Measurements from ENCODE around the gene SCTR.

SCTR gene

DNA sequence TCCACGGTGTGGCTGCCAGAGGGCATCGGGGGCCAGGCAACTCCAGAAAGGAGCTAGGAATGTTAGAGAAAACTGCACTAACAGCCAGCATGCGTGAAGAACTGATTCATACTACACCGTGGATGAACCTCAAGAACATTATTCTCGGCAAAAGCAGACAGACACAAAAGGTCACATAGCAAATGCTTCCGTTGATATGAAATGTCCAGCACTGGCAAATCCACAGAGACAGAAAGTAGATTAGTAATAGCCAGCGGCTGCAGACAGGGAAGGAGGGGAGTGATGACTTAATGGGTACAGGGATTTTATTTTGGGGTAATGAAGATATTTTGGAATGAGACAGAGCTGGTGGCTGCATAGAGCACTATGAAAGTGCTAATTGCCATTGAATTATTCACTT lies 37.4 kb downstream of the SCTR start:
- DNase-seq = no peak

DNA sequence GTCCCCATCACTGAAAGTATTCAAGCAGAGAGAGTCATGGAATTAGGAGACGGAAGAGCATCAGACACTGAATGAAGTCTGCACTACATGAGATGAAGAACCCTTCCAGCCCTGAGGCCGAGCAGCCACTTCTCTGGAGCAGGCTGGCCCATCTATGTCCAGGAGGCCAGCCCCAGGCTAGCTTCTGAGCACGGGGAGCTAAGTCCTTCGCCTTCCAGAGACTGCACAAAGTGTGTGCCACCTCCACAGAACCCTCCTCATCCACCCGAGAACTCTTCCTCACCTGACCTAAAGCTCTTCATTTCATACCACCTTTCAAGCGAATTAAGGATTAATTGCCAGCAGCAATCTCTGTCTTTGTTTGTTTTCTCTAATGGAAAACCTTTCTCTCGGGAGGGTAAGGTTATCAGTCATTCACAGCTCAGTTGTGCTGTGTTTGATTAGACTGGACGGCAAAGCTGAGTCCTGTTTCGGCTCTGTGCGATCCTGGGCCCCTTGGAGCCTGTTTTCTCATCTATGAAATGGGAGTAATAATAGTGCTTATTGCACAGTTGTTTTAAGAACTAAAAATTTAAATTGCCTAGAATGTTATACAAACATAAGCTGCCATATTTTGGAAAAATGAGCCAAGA lies 38.0 kb downstream of the SCTR start:
- no peak for DNase-seq

DNA sequence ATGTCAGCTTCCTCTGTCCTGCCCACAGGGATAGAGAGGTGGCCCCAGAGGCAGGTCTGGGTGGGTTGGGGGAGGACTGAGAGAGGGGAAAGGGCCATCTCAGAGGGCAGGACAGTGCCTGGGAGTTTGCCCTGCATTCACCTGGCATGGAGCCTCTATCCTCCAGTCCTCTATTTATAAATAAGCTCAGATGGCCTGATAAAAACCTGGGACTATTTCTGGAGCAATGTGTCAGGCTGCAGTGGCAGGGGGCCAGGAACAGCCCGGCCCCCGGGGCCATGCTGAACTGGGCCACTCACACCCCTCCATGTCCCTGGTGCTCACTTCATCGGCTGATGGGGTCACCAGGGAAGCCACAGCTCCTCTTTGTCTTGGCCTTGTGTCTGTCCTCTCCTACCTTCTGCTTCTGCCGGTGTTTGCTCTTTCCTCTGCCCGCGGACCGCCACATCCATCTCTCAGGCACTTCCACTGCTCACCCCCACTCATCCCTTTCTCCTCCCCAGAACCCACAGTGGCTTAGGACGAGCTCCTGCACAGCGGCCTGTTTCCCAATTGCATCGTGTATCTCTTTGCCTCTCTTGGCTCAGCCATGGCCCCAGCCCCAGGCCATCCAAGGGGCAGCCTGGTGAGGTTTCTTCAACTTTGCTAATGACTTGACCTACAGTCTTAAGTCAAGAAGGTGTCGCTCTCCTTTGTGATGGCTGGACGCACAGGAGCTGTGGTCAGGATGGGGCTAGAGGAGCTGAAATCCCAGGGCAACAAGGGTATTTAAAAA lies 38.8 kb downstream of the SCTR start:
- no peak for DNase-seq

DNA sequence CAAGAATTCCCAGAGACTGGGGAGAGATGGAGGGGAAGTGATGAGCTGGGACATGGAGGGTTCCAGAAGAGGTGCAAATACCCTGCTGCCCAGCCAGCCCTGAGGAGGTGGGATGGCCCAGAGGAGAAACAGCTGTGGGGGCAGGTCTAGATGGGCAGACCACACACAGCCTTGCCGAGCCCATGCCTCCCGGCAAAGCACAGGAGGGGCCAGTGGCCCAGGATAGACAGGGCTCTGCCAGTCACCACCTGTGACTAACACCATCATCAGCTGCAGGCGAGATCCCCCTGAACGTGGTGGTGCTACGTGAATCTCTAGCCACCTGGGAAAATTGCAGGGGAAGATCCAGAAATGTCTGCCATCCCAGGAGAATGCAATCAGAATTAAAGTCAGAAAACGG lies 39.4 kb downstream of the SCTR start:
- DNase-seq = no peak

DNA sequence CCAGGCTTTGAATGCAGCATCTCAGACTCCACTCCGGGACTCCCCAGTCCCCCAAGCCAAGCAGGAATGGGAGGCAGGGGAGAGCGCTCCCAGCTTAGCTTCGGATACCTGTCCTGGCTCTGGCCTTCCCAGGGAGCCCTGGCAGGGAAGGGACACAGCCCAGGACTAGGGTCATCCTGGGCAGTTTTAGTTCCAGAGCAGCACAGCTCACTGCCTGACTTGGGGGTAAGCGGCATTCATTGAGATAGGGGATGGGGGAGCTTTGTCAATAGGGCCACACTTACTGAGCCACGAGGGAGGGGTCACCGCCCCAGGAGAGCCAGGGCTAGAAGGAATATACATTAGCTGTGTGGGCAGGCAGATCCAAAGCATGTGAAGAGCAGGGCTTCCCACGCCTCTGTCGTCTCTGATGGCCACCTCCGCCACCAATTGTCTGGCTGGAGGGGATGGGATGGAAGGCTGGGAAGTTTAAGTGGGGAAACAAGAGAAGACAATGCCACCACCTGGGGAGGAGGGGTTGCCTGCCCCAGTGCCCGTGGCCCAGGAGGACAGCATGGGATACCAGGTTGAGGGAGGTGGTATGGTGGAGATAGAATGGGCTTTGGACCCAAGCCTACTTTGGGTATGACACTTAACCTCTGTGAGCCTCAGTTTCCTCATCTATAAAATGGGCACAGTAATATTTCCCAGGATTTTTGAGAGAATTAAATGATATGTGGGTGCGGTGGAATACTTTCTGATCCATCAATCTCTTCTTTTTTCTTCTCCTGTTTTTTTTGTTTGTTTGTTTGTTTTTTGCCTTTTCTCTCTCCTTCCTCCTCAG lies 40.2 kb downstream of the SCTR start:
- DNase-seq = no peak

DNA sequence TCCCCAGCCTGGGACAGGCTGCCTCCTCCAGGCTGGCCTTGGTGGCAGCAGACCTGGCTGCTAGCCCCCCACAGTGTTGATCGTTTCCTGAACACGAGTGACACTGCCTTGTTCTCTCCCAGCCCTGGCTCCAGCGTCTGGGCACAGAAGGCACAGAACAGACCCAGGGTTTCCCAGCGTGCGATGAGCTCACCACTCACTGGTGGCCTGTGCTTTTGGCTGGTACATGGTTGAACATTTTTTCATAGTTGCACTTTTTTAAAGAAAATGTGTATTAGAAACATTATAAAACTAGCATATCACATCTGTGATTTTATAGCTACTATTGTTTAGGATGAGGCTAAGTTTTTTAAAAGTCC lies 40.9 kb downstream of the SCTR start:
- DNase-seq = no peak

DNA sequence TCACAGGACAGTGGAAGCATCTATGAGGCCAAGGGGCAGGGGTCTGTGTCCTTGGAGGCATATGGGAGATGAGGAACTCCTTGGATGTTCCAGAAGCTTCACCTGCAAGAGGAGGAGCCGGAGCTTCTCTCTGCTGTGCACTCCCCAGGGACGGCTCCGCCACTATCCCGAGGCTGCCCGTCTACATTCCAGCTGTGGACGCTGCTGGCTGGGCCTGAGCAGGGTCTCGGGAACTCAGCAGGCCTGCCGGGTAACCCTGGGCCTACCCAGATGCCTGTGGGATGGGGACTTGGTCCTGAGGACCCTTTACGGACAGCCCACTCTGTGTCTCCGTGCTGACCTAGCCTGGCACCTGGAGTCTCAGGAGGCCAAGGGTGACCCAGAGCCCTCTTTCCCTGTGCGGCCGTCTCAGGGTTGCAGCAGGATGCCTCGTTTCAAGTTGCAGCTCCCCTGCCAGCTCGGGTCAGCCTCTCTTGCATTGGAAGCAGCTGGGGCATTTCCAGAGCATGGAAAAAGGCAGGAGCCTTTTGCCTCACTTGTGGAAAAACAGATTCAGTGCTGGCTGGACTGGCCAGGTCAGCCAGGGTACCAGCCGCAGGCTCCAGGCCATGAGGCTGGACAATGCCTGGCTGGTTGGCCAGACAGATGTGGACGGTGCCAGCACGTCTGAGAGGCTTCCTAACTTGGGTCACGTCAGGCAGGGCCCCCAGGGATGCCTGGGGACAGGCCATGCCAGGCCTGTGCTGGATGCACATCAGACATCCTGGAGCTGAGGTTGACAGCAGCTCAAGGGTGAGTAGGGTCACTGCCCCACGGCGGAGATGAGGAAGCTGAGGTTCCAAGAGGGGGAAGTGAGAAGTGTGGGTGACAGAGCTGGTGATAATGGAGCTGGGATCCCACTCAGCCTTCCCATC lies 41.5 kb downstream of the SCTR start:
- DNase-seq = no peak

DNA sequence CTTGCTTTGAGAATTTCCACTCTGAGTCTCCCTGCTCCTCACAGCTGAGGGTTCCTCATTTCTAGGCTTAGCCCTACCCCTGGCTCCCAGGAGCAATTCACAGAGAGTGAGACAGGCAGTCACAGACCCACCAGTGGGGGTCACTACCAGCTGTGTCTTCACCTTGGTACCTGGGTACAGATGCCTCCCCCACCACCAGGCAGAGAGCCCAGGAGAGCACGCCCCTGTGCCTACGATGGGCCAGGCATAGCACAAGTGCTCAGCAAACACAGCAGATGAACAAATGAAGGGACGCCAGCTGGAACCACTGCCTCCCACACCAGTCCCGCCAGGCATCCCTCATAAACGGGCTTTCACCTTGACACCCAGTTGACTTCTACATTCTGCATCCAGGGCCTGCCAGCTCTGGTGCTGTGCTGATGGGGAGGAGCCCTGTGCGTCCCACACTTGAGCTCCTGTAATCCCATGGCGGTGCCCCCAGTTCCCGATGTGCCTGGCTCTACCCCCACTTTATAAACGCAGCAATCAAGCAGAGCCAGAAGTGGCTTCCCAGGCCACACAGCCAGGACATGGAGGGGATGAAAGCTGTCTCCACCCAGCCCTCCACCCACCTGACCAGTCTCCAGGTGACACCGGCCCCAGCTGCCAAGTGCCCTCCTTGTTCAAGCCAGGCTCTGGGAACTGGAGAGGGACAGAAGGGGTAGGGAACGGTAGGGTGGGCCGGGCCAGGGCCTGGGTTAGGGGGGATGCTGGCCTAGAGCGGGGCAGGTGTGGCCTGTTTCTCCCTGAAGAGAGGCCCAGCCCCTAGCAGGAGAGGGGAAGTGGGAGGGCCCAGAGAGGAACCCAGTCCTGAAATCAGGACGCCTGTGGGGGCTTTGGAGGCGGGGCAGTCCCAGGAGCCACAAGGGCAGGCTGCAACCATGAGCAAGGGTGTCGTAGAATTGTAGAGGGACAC lies 42.5 kb downstream of the SCTR start:
- no peak for DNase-seq

DNA sequence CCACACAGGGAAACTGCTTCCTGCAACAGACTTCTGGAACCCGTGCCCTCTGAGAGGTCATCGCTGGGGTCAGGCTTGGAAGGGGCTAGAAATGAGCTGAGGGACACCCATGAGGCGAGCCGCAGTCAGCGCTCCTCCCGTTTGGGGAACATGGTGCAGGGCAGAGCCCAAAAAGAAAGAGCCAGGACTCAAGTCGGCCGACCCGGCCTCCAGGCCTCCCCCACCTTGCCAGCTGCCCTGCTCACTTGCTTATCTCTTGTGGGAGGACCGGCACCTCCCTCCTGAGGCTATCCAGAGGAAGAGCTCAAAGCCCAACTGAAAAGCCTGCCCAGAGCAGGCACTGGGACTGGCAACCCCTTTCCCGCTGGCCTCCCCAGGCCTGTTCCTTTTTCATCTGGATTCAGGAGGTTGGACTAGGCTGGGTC lies 43.6 kb downstream of the SCTR start:
- DNase-seq = no peak

DNA sequence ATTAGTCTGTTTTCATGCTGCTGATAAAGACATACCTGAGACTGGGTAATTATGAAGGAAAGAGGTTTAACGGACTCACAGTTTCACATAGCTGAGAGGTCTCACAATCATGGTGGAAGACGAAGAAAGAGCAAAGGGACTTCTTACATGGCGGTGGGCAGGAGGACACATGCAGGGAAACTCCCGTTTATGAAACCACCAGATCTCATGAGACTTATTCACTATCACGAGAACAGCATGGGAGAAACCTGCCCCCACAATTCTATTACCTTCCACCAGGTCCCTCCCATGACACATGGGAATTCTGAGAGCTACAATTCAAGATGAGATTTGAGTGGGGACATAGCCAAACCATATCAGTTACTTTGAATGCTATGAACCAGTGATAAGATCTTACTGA lies 44.1 kb downstream of the SCTR start:
- DNase-seq = no peak

DNA sequence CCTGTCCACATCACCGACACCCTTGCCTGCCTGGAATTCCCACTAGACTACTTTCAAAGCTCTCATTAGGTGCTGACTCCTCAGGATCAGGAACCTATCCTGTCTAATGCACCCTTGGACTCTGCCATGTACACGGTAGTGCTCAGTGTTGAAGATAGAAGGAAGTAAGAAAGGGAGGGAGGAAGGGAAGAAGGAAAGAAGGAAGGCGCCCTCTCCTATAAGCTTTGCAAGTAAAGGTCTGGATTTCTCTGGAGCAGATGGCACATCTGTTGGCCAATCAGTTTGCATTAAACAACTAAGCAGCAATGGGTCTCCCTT lies 45.3 kb downstream of the SCTR start:
- DNase-seq = no peak

DNA sequence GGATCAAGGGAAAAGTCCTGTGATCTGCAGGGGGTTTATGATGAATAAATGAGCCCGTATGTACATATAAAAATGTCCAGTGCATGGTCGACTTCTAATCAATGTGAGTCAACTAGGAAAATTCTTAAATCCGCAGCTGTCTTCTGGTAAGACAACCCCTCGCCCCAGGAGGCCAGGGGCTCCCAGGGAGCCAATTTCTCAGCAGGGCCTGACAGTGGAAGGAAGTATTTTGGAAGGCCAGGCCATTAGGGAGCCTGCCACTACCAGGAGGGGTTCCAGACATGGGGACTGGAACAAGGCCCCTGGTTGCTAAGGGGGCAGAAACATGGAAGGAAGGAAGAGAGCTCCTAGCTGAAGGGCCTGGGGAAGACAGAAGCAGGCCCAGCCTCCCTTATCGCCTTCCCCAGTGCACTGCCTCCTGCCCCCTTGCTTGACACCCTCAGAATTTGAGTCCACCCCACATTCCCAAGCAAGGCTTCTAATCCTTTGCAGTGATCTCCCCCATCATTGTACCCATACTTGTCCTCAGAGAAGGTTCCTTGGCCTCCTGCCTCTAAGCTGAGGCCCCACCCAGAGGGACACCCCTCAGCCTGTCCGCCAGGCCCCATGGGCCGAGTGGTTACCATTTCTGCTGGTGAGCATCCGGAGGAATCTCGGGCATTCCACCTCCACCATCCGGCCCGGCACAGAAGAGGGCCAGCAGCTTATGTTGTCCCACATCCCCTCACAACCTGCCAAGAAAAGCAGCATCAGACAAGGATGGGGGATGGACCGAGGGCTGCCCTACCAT lies 45.9 kb downstream of the SCTR start:
- DNase-seq = no peak

DNA sequence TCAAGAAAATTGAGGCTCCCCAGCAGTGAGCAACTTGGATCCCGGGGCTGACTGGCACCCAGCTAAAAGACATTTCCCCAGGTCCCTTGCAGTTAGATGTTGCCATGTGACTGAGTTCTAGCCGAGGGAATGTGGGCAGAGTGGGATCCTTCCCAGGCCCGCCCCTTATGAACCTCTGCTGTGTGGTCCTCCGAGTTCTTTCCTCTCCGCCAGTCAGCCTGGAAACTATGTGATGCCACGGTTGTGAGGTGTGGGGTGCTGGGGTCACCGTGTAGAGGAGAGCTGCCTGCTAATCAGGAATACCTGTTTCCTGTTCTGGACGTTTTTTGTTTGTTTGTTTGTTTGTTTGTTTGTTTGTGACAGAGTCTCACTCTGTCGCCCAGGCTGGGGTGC lies 47.2 kb downstream of the SCTR start:
- no peak for DNase-seq

DNA sequence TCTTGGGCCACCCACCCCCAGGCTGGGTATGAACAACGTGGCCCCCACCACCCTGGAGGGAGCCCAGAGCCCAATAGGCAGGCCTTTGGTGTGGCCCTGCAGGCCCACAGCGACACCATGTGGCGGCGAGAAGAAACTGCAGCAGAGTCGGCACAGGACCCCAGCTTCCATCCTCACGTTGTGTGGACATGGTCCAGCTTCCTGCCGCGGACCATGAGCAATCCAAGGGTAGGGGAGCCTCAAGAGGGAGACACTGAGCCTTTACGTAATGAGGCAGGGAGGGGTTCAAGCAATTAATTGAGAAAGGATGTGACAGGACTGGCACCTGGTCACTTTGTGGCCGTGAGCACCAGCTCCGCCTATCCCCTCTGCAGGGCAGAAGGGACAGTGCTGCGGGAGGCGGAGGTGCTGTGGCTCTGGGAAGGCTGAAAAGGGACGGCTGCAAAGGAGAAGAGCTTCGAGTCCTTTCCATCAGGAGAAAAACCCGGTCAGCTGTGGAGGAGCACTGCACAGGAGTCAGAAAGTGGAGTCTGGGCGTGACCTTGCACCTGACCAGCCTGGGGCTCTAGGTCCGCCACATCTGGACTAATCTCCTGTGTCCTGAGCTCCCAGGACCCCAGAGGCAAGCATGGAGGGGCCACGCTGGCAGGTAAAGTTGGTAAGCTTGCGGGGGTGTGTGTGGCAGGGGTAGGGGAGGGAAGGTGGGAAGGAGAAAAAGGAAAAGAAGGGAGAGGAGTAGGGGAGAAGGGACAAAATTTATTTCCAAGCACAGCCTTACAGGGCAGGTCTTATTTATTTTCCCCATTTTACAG lies 47.8 kb downstream of the SCTR start:
- DNase-seq = peak; percentile 21

DNA sequence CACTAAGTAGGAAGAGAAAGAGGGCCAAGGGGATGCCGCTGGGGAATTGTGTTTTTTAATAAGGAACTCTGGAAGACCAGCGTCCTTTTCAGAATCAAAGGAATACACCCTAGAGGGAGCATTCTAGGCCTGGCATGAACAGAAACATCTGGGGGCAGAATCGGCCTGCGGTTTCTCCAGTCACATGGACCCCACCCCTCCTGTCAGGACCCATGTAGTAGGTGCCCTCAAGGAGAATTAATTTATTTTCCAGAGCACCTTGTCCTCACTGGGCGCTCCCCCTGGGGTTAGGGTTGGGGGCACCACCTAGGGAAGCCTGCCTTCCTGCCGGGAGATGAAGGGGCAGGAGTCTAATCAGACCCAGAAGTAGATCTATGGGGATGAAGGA lies 48.4 kb downstream of the SCTR start:
- no peak for DNase-seq

DNA sequence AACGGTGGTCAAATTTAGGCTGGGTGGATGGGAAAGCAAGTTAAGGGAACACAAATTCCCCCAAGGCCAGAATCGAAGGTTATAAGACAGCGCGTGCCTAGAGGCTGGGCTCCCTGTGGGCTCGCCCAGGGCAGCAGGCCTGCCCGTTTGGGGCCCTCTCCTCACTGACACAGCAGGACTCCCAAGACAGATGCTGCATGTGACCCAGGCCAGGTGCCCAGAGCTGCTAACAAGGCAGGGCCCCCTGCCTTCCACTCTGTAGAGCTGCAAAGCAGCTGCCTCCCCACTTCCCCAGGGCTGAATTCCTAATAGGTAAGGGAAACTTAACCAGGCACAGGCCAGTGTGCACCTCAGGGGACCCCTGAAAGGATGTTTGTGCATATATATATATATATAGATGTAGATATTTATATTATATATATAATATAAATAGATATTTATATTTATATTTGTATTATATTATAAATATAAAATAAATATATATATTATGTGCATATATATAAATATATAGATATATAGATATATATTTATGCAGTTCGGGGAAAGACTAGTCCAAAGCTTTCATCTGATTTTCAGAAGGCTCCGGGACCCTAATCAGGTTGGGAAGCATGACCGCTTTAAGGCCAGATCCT lies 48.9 kb downstream of the SCTR start:
- no peak for DNase-seq

DNA sequence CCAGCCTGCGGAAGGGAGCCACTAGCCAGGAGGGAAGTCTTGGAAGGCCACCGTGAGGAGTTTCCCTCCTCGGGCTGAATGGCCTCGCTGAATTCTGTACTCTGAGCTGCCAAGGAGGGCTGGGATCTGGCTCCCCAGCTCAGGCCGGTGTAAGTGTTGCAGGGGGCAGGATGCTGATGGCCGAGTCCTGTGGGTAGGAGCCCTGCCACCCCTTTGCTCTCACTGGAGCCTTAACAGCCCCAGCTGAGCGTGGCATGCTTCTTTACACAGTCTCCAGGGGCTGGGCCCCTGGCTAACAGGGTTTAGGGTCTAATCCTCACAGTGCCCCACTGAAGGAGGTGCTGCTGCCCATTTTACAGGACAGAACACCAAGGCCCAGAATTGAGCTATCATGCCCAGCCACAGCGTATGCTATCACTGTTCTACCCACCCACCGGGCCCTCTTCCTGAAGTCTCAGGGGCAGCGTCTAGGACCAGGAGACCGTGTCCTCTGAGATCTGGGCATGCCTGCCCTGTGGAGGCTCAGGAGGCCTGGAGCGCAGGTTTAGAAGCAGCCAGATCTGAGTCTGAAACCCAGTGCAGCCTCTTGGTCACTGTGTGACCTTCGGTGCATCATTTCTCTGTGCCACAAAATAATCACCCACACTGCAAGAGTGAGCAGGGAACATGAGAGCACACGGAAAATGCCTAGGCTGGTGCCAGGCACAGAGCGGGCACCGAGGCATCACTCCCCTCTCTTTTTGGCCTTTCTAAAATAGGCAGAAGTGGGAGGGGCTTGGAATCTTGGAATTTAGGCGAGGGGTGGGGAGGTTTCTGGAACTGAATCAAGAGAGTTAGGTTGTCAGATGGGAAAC lies 49.7 kb downstream of the SCTR start:
- no peak for DNase-seq

DNA sequence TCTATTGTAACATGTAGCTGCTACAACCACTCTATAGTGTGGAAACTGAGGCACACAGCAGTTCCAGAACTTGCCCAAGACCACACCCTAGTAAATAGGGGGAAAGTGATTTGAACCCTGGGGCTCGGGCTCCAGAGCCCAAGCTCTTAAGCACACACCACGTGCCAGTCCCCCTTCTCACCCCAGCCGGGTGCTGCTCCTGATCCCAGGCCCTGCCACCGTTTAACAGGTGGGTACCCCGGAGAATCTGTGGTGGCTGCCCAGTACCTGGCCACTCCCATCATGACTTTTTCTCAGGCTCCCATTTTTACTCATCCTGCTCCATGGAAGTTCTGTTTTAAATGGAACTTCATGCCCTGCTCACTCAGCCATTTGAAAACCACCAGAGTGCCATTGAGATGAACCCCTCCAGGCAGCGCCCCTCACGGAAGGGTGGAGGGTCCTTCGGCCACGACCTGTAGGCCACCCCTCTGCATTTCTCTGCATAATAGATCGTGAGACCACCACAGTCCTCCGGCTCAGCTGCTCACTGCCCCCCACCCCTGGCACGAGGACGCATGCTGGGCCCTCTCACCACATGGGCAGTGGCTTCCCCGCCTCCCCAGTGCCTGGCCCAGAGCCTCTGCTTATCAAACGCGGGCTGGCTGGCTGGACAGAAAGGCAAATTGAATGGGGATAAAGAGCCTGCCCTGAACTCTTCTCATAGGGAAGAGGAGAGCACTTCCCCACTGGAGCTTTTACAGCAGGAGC lies 50.5 kb downstream of the SCTR start:
- DNase-seq = no peak
